ENCODE measurements around the gene CLIC3. TPM values are rescaled to one million over a fixed set of nuclear protein-coding genes. Genes with fewer than 3 reads are reported as not detected.

The CLIC3 gene
- total RNA-seq, 1 donor from 2014 or later, result not detected

DNA sequence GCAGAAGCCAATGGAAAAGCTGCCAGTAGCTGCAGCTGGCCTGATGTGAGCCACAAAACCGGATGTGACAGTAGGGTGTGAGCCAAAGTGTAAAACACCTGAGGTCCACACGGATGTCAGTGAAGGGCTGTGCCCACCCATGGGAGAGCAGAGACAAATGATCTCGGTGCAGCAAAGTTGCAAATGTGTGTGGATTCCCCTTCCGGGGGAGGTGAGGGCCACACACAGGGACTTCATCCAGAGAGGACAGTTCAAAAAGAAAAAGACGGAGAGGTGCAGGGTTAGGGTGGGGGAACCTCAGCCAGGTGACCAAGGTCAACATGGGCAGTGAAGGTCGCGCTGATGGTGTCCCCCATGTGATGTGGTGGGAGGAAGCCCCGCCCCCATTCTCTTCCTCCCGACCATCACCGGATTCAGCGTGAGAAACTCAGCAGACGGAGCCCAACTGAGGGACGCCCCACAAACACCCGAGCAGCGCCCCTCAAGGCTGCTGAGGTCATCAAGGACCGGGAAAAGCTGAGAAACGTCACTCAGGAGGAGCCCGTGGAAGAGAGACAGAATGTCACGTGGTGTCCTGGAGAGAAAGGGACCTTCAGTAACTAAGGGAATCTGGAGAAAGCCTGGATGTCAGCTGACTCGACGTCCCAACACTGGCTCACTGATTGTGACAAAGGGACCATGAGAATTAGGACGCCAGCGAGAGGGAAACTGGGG lies 30.4 kb downstream of the CLIC3 start:
- no peaks in the 10 kb centered on the region for H3K9me3 Mint-ChIP-seq (ENCODE audit: unreplicated experiment)
- no peak for DNase-seq (ENCODE audit: low spot score)
- no peak overlapping the region for H3K4me3 Mint-ChIP-seq (ENCODE audit: unreplicated experiment)
- H3K27me3 Mint-ChIP-seq (ENCODE audit: unreplicated experiment), result peaks cover 6% of the 10 kb centered on the region
- no peak overlapping the region for H3K27ac Mint-ChIP-seq (ENCODE audit: unreplicated experiment)
- TF ChIP-seq, protein P1, sequence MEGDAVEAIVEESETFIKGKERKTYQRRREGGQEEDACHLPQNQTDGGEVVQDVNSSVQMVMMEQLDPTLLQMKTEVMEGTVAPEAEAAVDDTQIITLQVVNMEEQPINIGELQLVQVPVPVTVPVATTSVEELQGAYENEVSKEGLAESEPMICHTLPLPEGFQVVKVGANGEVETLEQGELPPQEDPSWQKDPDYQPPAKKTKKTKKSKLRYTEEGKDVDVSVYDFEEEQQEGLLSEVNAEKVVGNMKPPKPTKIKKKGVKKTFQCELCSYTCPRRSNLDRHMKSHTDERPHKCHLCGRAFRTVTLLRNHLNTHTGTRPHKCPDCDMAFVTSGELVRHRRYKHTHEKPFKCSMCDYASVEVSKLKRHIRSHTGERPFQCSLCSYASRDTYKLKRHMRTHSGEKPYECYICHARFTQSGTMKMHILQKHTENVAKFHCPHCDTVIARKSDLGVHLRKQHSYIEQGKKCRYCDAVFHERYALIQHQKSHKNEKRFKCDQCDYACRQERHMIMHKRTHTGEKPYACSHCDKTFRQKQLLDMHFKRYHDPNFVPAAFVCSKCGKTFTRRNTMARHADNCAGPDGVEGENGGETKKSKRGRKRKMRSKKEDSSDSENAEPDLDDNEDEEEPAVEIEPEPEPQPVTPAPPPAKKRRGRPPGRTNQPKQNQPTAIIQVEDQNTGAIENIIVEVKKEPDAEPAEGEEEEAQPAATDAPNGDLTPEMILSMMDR (IDR thresholded peaks at IDR 0.05; ENCODE audit: unreplicated experiment), result no peak
- H3K36me3 Mint-ChIP-seq (ENCODE audit: low read depth, unreplicated experiment), result no peaks in the 10 kb centered on the region
- H3K4me1 Mint-ChIP-seq (ENCODE audit: unreplicated experiment), result no peaks in the 10 kb centered on the region

DNA sequence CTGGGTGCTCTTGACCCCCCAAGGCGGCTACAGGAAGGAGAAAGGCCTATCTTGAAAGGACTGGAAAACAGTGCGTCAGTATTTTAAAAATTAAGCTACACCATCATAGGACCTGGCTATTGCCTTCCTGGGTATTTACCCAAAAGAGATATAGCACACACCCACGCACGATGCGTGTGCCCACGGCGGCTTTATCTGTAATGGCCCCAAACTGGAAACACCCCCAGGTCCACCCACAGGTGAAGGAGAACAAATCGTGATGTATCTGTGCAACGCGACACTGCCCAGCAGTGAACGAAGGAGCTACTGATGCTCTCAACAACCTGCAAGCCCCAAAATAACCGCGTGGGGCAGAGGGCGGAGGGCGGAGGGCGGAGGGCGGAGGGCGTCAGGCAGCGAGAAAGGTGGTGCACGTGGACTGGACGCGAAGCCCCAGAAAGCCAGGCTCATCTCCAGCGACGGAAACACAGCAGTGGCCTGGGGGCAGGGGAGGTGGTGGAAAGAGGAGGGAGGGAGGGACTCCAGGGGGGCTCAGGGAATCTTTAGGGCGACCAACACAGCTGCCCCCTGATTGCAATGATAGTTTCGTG lies 31.4 kb downstream of the CLIC3 start:
- DNase-seq (ENCODE audit: low spot score), result no peak
- H3K36me3 Mint-ChIP-seq (ENCODE audit: low read depth, unreplicated experiment), result no peaks in the 10 kb centered on the region
- H3K9me3 Mint-ChIP-seq (ENCODE audit: unreplicated experiment), result no peaks in the 10 kb centered on the region
- TF ChIP-seq, protein P1 (IDR thresholded peaks at IDR 0.05; ENCODE audit: unreplicated experiment), result no peak
- no peaks in the 10 kb centered on the region for H3K4me1 Mint-ChIP-seq (ENCODE audit: unreplicated experiment)
- H3K27me3 Mint-ChIP-seq (ENCODE audit: unreplicated experiment), result peaks cover 6% of the 10 kb centered on the region
- H3K27ac Mint-ChIP-seq (ENCODE audit: unreplicated experiment), result no peak overlapping the region
- no peak overlapping the region for H3K4me3 Mint-ChIP-seq (ENCODE audit: unreplicated experiment)

DNA sequence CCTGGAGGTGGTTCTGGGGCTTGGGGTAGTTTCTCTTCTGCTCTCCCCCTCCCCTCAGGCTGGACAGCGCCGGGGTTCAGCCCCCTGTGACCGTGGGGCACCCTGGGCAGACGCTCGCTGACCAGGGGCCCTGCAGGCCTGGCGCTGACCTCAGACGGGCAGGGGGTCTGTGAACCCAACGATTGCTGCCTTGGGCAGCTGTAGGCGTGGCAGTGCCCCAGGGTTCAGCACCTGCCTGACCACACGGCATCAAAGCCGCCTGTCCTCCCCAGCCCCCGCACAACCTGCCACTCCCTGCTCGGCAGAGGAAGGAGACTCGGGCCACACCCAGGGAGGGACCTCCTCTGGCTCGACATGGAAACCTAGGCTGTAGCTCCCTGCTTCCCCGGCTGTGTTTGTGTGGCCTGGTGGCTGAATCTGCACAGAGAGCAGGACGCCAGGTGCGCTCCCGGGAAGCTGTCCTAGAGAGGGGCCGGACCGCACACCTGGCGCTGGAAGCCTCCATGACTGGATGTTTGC lies 32.1 kb downstream of the CLIC3 start:
- Mint-ChIP-seq H3K4me3 (ENCODE audit: unreplicated experiment) (no peak overlapping the region), H3K36me3 (ENCODE audit: low read depth, unreplicated experiment) (no peaks in the 10 kb centered on the region), H3K4me1 (ENCODE audit: unreplicated experiment) (no peaks in the 10 kb centered on the region), H3K9me3 (ENCODE audit: unreplicated experiment) (no peaks in the 10 kb centered on the region), H3K27me3 (ENCODE audit: unreplicated experiment) (peaks cover 6% of the 10 kb centered on the region), H3K27ac (ENCODE audit: unreplicated experiment) (no peak overlapping the region)
- DNase-seq (ENCODE audit: low spot score), result no peak
- TF ChIP-seq, protein P1 (IDR thresholded peaks at IDR 0.05; ENCODE audit: unreplicated experiment), result no peak

DNA sequence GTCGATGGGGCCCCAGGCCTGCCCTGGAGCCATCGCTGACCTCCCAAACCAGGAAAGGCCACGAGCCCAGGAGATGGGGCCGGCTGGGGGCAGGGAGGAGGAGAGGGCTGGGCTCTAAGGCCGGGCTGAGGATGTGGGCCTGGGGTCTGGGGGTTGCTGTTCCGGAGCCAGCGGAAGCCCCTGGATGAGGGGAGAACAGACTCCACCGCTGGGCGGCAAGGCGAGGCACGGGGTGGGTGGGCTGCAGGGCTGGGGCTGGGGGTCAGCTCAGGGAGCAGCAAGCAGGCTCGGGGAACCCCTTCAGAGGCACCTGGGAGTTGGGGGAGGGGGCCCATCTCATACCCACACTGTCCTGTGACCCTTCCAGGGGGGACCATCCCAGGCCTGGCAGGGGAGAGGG lies 32.6 kb downstream of the CLIC3 start:
- Mint-ChIP-seq H3K27me3 (ENCODE audit: unreplicated experiment) (peaks cover 7% of the 10 kb centered on the region), H3K36me3 (ENCODE audit: low read depth, unreplicated experiment) (no peaks in the 10 kb centered on the region), H3K9me3 (ENCODE audit: unreplicated experiment) (no peaks in the 10 kb centered on the region), H3K4me3 (ENCODE audit: unreplicated experiment) (no peak overlapping the region), H3K27ac (ENCODE audit: unreplicated experiment) (no peak overlapping the region), H3K4me1 (ENCODE audit: unreplicated experiment) (no peaks in the 10 kb centered on the region)
- TF ChIP-seq, protein P1 (IDR thresholded peaks at IDR 0.05; ENCODE audit: unreplicated experiment), result no peak
- DNase-seq (ENCODE audit: low spot score), result no peak

DNA sequence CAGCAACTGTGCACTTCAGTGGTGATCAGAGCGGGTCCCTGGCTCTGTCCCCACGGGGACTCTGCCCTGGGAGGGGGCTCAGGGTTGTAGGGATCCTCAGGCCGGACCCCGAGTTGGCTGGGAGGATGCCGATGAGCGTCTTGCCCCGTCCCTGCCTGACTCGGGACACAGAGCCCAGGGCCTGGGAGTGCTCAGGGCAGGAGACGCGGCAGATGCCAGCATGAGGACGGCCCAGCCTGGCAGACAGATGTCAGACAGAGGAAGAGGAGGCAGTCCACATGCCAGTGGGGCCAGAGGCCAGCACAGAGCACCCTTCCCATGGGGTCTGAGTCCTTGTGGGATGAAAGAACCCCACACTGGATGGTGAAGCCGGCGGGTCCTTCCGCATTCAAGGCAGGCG lies 33.0 kb downstream of the CLIC3 start:
- no peak overlapping the region for H3K4me3 Mint-ChIP-seq (ENCODE audit: unreplicated experiment)
- no peaks in the 10 kb centered on the region for H3K4me1 Mint-ChIP-seq (ENCODE audit: unreplicated experiment)
- H3K27ac Mint-ChIP-seq (ENCODE audit: unreplicated experiment), result no peak overlapping the region

More for the DNA sequence above, 33.0 kb downstream of the CLIC3 start:
- H3K9me3 Mint-ChIP-seq (ENCODE audit: unreplicated experiment), result no peaks in the 10 kb centered on the region
- H3K27me3 Mint-ChIP-seq (ENCODE audit: unreplicated experiment), result peaks cover 8% of the 10 kb centered on the region
- DNase-seq (ENCODE audit: low spot score), result no peak
- TF ChIP-seq, protein P1 (IDR thresholded peaks at IDR 0.05; ENCODE audit: unreplicated experiment), result no peak
- H3K36me3 Mint-ChIP-seq (ENCODE audit: low read depth, unreplicated experiment), result no peaks in the 10 kb centered on the region
